RWPE1 (cell line): ENCODE results near the gene AACS.

Experiments
- CTCF ChIA-PET: fragments of 350-600 bp; sonication (Branson Sonifier 250); formaldehyde crosslinking; extraction: SDS; loops from one replicate; lab custom pipeline; 2021; lab: Yijun Ruan, JAX
- POLR2A ChIA-PET: fragments of 400-600 bp; formaldehyde crosslinking; extraction: SDS; loops from one replicate; lab custom pipeline; 2020; ENCODE audit warnings: antibody characterized with exemption; ENCODE audit not compliant: low non-redundant PET; lab: Yijun Ruan, JAX
- DNase-seq: peaks from one replicate; pipeline ENCODE4 v3.0.0; 2012; ENCODE audit warnings: low spot score
- H3K27ac ChIP-seq: fragments of 450-650 bp; 2 replicates; pipeline ENCODE4 v1.5.1; 2017
- TF ChIP-seq, protein P1 (sequence below): fragments of 450-650 bp; conservative IDR thresholded peaks from 2 replicates; pipeline ENCODE4 v1.5.1; 2017; ENCODE audit warnings: low read depth, mild to moderate bottlenecking

The AACS gene

GRCh38 chr12:125113263-125113662 is 48.0 kb downstream of the AACS start:
- TF ChIP-seq, protein P1, sequence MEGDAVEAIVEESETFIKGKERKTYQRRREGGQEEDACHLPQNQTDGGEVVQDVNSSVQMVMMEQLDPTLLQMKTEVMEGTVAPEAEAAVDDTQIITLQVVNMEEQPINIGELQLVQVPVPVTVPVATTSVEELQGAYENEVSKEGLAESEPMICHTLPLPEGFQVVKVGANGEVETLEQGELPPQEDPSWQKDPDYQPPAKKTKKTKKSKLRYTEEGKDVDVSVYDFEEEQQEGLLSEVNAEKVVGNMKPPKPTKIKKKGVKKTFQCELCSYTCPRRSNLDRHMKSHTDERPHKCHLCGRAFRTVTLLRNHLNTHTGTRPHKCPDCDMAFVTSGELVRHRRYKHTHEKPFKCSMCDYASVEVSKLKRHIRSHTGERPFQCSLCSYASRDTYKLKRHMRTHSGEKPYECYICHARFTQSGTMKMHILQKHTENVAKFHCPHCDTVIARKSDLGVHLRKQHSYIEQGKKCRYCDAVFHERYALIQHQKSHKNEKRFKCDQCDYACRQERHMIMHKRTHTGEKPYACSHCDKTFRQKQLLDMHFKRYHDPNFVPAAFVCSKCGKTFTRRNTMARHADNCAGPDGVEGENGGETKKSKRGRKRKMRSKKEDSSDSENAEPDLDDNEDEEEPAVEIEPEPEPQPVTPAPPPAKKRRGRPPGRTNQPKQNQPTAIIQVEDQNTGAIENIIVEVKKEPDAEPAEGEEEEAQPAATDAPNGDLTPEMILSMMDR, result no peak
- ChIA-PET CTCF (no interaction called here), POLR2A (no interaction called here)
- H3K27ac ChIP-seq, result no peak overlapping the region
- no peak for DNase-seq

GRCh38 chr12:125113789-125114188 is 48.6 kb downstream of the AACS start:
- DNase-seq, result no peak
- H3K27ac ChIP-seq, result no peak overlapping the region
- ChIA-PET POLR2A (no interaction called here), CTCF (no interaction called here)
- TF ChIP-seq, protein P1, result no peak

- ChIA-PET POLR2A (no interaction called here), CTCF (no interaction called here)
These were observed 49.3 kb downstream of the AACS start for GRCh38 chr12:125114365-125115141.

GRCh38 chr12:125120566-125120965 is 55.3 kb downstream of the AACS start:
- ChIA-PET CTCF (no interaction called here), POLR2A (no interaction called here)
- TF ChIP-seq, protein P1, result no peak
- no peak overlapping the region for H3K27ac ChIP-seq
- DNase-seq, result no peak

More at GRCh38 chr12:125114365-125115141, 49.3 kb downstream of the AACS start:
- no peak for DNase-seq
- TF ChIP-seq, protein P1, result no peak
- H3K27ac ChIP-seq, result no peak overlapping the region

DNA sequence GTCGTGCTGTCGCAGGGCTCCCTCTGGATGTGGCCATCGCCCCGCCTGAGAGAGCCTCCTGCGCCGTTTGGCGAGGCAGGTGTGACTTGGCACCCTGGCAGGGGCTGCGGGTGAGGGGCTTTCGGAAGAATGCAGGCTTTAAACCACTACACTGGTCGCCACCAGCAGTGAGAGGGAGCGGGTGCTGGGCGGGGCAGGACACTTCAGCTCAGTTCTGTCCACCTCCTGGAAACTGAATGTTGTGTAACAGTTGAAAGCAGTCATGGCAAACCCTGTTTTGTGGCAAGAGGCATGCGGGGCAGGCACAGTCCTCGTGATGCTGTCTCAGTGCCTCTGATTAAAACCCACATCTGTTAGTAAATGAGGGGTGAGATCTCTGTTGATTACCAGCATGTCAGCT is 55.9 kb downstream of the AACS start:
- DNase-seq, result no peak
- CTCF ChIA-PET, result interaction anchor here (0.7 kb wide), 1 partner anchor 177 kb away, joined by 3 read pairs; no protein-coding TSS in a partner anchor
- no peak overlapping the region for H3K27ac ChIP-seq
- TF ChIP-seq, protein P1, result no peak
- POLR2A ChIA-PET, result no interaction called here

DNA sequence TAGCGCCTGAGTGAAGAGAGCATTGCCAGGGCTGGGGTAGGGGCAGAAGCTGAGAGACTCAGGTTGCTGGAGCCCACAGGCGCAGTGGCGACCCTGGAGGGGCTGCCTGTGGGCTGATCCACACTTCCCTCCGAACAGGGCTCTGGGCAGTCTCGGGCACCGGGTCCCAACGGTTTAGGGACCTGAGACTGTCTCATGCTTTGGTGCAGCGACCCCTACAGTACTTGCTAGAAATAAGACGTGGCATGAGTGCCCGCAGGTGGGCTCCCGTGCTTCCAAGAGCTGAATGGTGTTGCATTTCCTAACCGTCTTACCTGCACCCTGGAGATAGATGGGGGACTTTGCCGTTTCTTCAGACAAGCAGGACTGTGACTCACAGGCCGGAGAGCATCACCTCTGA is 57.4 kb downstream of the AACS start:
- ChIA-PET POLR2A (no interaction called here), CTCF (interaction anchor here (0.5 to 0.7 kb wide), 3 partner anchors 12 to 204 kb away, joined by 3 read pairs; no protein-coding TSS in a partner anchor)
- TF ChIP-seq, protein P1, result no peak
- no peak for DNase-seq
- no peak overlapping the region for H3K27ac ChIP-seq
